H1 (cell line): ENCODE results near the gene ARHGEF28. TPM values are rescaled to one million over a fixed set of nuclear protein-coding genes. Genes with fewer than 3 reads are reported as not detected.

Experiments
- CTCF ChIA-PET: fragments of 300-600 bp; sonication (Branson Sonifier 250); formaldehyde crosslinking; loops from one replicate; lab custom pipeline; 2021; ENCODE audit not compliant: partially characterized antibody; lab: Charles Lee
- POLR2A ChIA-PET: fragments of 300-600 bp; sonication (Branson Sonifier 250); formaldehyde crosslinking; loops from one replicate; lab custom pipeline; 2021; ENCODE audit warnings: inconsistent platforms; ENCODE audit not compliant: partially characterized antibody; lab: Charles Lee
- DNase-seq, 2 experiments: peaks; one replicate each; pipeline versions ENCODE4 v3.0.0 to v3.0.0-alpha.2; 2010 to 2022; ENCODE audit warnings: low spot score in 2 of 2, low read depth in 1 of 2, mixed read lengths in 1 of 2
- FAIRE-seq: peaks from 2 replicates; lab custom pipeline; 2011; peaks lifted over from hg19 to GRCh38; lab: Jason Lieb, UNC
- H2AFZ ChIP-seq: 2 replicates; pipeline ENCODE4 v1.8.1; 2012; ENCODE audit warnings: low read length, inconsistent platforms
- H2AK5ac ChIP-seq: 2 replicates; pipeline ENCODE4 v1.6.1; 2013; ENCODE audit warnings: low read depth, low read length
- H2BK120ac ChIP-seq: replicated peaks from 2 replicates; pipeline ENCODE3; 2013; ENCODE audit warnings: low read depth, low read length, inconsistent platforms
- H2BK12ac ChIP-seq: 2 replicates; pipeline ENCODE4 v1.6.1; 2013; ENCODE audit warnings: low read depth, low read length
- H2BK15ac ChIP-seq: 2 replicates; pipeline ENCODE4 v1.6.1; 2013; ENCODE audit warnings: low read length
- H2BK20ac ChIP-seq: 2 replicates; pipeline ENCODE4 v1.6.1; 2013; ENCODE audit warnings: low read length
- H2BK5ac ChIP-seq: 2 replicates; pipeline ENCODE4 v1.6.1; 2013; ENCODE audit warnings: low read depth, low read length
- H3K14ac ChIP-seq: 2 replicates; pipeline ENCODE4 v1.6.1; 2013; ENCODE audit warnings: inconsistent platforms; ENCODE audit not compliant: insufficient read length
- H3K18ac ChIP-seq: 2 replicates; pipeline ENCODE4 v1.6.1; 2013; ENCODE audit warnings: low read length; ENCODE audit errors: extremely low read depth
- H3K23ac ChIP-seq: 2 replicates; pipeline ENCODE4 v1.6.1; 2013; ENCODE audit warnings: inconsistent platforms; ENCODE audit not compliant: insufficient read length
- H3K23me2 ChIP-seq: 2 replicates; pipeline ENCODE4 v1.6.1; 2013; ENCODE audit warnings: low read depth, low read length
- H3K27ac ChIP-seq: 2 replicates; pipeline ENCODE4 v1.6.1; 2011; ENCODE audit warnings: low read depth, low read length, inconsistent platforms
- H3K27me3 ChIP-seq, 4 experiments: replicated peaks in 1 of 4; 1 replicate in 1 of 4; 2 replicates in 3 of 4; pipeline versions ENCODE4 v1.6.1 to v1.8.1; 2011 to 2013; ENCODE audit warnings: low read length in 3 of 4, mild to moderate bottlenecking in 3 of 4, inconsistent platforms in 2 of 4, mixed read lengths in 2 of 4, moderate library complexity in 1 of 4; ENCODE audit not compliant: control insufficient read depth in 3 of 4, insufficient read depth in 3 of 4; ENCODE audit errors: extremely low read depth in 1 of 4
- H3K36me3 ChIP-seq, 4 experiments: 2 replicates each; pipeline versions ENCODE4 v1.6.1 to v1.8.1; 2011 to 2013; ENCODE audit warnings: mild to moderate bottlenecking in 4 of 4, low read length in 3 of 4, moderate library complexity in 2 of 4, control low read depth in 1 of 4, inconsistent platforms in 1 of 4; ENCODE audit not compliant: insufficient read depth in 4 of 4, control insufficient read depth in 2 of 4
- H3K4ac ChIP-seq: replicated peaks from 2 replicates; pipeline ENCODE3; 2013; ENCODE audit warnings: low read length, low read depth, mixed read lengths, inconsistent platforms; ENCODE audit not compliant: insufficient read length
- H3K4me1 ChIP-seq, 4 experiments: replicated peaks in 1 of 4; 1 replicate in 1 of 4; 2 replicates in 3 of 4; pipeline versions ENCODE4 v1.6.1 to v1.8.1; 2011 to 2013; ENCODE audit warnings: low read length in 3 of 4, inconsistent platforms in 2 of 4, mixed read lengths in 1 of 4; ENCODE audit not compliant: insufficient read depth in 4 of 4, control insufficient read depth in 3 of 4
- H3K4me2 ChIP-seq, 2 experiments: 2 replicates each; pipeline versions ENCODE4 v1.6.1 to v1.8.1; 2011 to 2013; ENCODE audit warnings: low read depth in 2 of 2, low read length in 2 of 2, control low read depth in 1 of 2, inconsistent platforms in 1 of 2, mild to moderate bottlenecking in 1 of 2; ENCODE audit not compliant: insufficient read depth in 1 of 2
- H3K4me3 ChIP-seq, 4 experiments: fragments of 200-600, 300-600 bp in 1 of 4; sonication (generic), shearing (Covaris generic), sonication (Bioruptor Twin) in 1 of 4; 2 replicates each; pipeline versions ENCODE4 v1.5.1 to v1.8.1; 2011 to 2016; ENCODE audit warnings: low read length in 4 of 4, low read depth in 3 of 4, control low read depth in 2 of 4, inconsistent platforms in 2 of 4, mild to moderate bottlenecking in 2 of 4, mixed read lengths in 1 of 4, moderate library complexity in 1 of 4; ENCODE audit not compliant: insufficient read depth in 2 of 4; ENCODE audit errors: extremely low read depth in 1 of 4
- H3K56ac ChIP-seq: replicated peaks from 2 replicates; pipeline ENCODE3; 2013; ENCODE audit warnings: low read depth, mild to moderate bottlenecking, mixed read lengths, low read length, inconsistent platforms; ENCODE audit not compliant: insufficient read length
- H3K79me1 ChIP-seq: 2 replicates; pipeline ENCODE4 v1.6.1; 2013; ENCODE audit warnings: low read depth, low read length, control low read depth
- H3K79me2 ChIP-seq, 2 experiments: 2 replicates each; pipeline versions ENCODE4 v1.6.1 to v1.8.1; 2012 to 2013; ENCODE audit warnings: low read length in 2 of 2, mild to moderate bottlenecking in 2 of 2, inconsistent platforms in 1 of 2; ENCODE audit not compliant: insufficient read depth in 2 of 2, control insufficient read depth in 1 of 2
- H3K9ac ChIP-seq, 4 experiments: replicated peaks in 1 of 4; 1 replicate in 1 of 4; 2 replicates in 3 of 4; pipeline versions ENCODE4 v1.6.1 to v1.8.1; 2011 to 2013; ENCODE audit warnings: low read depth in 3 of 4, low read length in 3 of 4, control low read depth in 2 of 4, mild to moderate bottlenecking in 2 of 4, moderate library complexity in 2 of 4, inconsistent platforms in 1 of 4; ENCODE audit errors: extremely low read depth in 1 of 4
- H3K9me3 ChIP-seq, 2 experiments: 2 replicates each; pipeline versions ENCODE4 v1.6.1 to v1.8.1; 2012 to 2013; ENCODE audit warnings: mild to moderate bottlenecking in 2 of 2, moderate library complexity in 2 of 2, control low read depth in 1 of 2, inconsistent platforms in 1 of 2, low read depth in 1 of 2, low read length in 1 of 2, mixed read lengths in 1 of 2; ENCODE audit not compliant: insufficient read depth in 2 of 2
- H4K20me1 ChIP-seq, 2 experiments: replicated peaks in 1 of 2; 2 replicates each; pipeline versions ENCODE3 to v1.8.1; 2011 to 2013; ENCODE audit warnings: inconsistent platforms in 2 of 2, low read length in 2 of 2, mild to moderate bottlenecking in 1 of 2; ENCODE audit not compliant: insufficient read depth in 2 of 2, control insufficient read depth in 1 of 2
- H4K5ac ChIP-seq: 2 replicates; pipeline ENCODE4 v1.6.1; 2013; ENCODE audit warnings: low read length, low read depth, mixed read lengths, inconsistent platforms; ENCODE audit not compliant: insufficient read length
- H4K8ac ChIP-seq: 2 replicates; pipeline ENCODE4 v1.8.0; 2013; ENCODE audit warnings: mild to moderate bottlenecking, moderate library complexity, low read length, inconsistent platforms; ENCODE audit not compliant: insufficient read depth; ENCODE audit errors: extremely low read depth
- H4K91ac ChIP-seq: replicated peaks from 2 replicates; pipeline ENCODE3; 2013; ENCODE audit warnings: low read length, mixed read lengths, inconsistent platforms; ENCODE audit not compliant: insufficient read length
- ATF3 ChIP-seq: IDR thresholded peaks from 2 replicates; pipeline ENCODE4 v1.6.1; 2011; ENCODE audit warnings: low read depth, mild to moderate bottlenecking, low read length; ENCODE audit not compliant: insufficient read depth
- CEBPB ChIP-seq: IDR thresholded peaks from 2 replicates; pipeline ENCODE4 v1.6.1; 2012; ENCODE audit warnings: low read depth, low read length
- CTBP2 ChIP-seq: IDR thresholded peaks from 2 replicates; pipeline ENCODE4 v1.7.0; 2011; ENCODE audit warnings: borderline replicate concordance, mild to moderate bottlenecking, moderate library complexity, mixed read lengths, low read length; ENCODE audit not compliant: insufficient read depth, insufficient read length
- EGR1 ChIP-seq: IDR thresholded peaks from 2 replicates; pipeline ENCODE4 v1.6.1; 2011; ENCODE audit warnings: low read depth, low read length, borderline replicate concordance
- FOSL1 ChIP-seq: IDR thresholded peaks from 2 replicates; pipeline ENCODE4 v1.6.1; 2011; ENCODE audit warnings: mild to moderate bottlenecking, low read depth, low read length, moderate library complexity; ENCODE audit not compliant: insufficient read depth
- JUN ChIP-seq: IDR thresholded peaks from 2 replicates; pipeline ENCODE4 v1.6.1; 2011; ENCODE audit warnings: low read depth, mild to moderate bottlenecking, improper control_type of control experiment, low read length
- NANOG ChIP-seq: IDR thresholded peaks from 2 replicates; pipeline ENCODE4 v1.6.1; 2011; ENCODE audit warnings: low read length, low read depth, mild to moderate bottlenecking, inconsistent platforms; ENCODE audit not compliant: insufficient read depth, poor library complexity, severe bottlenecking
- PHF8 ChIP-seq: fragments of 200-600 bp; sonication (generic); conservative IDR thresholded peaks from 2 replicates; pipeline ENCODE4 v1.7.1; 2012; ENCODE audit warnings: low read depth, mild to moderate bottlenecking, inconsistent platforms, low read length, moderate library complexity
- POLR2AphosphoS5 ChIP-seq: IDR thresholded peaks from 2 replicates; pipeline ENCODE4 v1.6.1; 2011; ENCODE audit warnings: low read depth, low read length
- RAD21 ChIP-seq, 2 experiments: IDR thresholded peaks in 1 of 2; conservative IDR thresholded peaks in 1 of 2; 2 replicates each; pipeline ENCODE4 v1.6.1; 2011; ENCODE audit warnings: low read depth in 2 of 2, low read length in 2 of 2, improper control_type of control experiment in 1 of 2, inconsistent platforms in 1 of 2, mild to moderate bottlenecking in 1 of 2, moderate library complexity in 1 of 2
- SAP30 ChIP-seq: fragments of 300-600 bp; sonication (generic); IDR thresholded peaks from 2 replicates; pipeline ENCODE4 v1.7.1; 2012; ENCODE audit warnings: low read length, moderate library complexity, mild to moderate bottlenecking, inconsistent platforms; ENCODE audit not compliant: insufficient read depth, insufficient replicate concordance
- SP4 ChIP-seq: IDR thresholded peaks from 2 replicates; pipeline ENCODE4 v1.6.1; 2012; ENCODE audit warnings: low read length, inconsistent platforms
- WGBS, 2 experiments: shearing (Covaris generic) in 1 of 2; methylation state at CpG; one replicate each; pipeline versions ENCODE4 v1.1.6 to v1.1.7; 2013 to 2015; ENCODE audit warnings: low lambda C conversion rate in 2 of 2, mixed read lengths in 2 of 2, inconsistent platforms in 1 of 2, low coverage in 1 of 2, missing lambda C conversion rate in 1 of 2; ENCODE audit not compliant: insufficient replicate concordance in 2 of 2, insufficient coverage in 1 of 2, insufficient read length in 1 of 2; ENCODE audit errors: extremely low coverage in 1 of 2, missing lambda C conversion rate in 1 of 2; 5-methylcytosine and 5-hydroxymethylcytosine counted together
- polyA plus RNA-seq, 7 experiments: library from polyadenylated mRNA; depleted of rRNA in 3 of 7; stranded (reverse) in 5 of 7; unstranded in 2 of 7; fragments of >200 nt in 5 of 7; fragments of 200-250 nt in 2 of 7; gene quantifications; 1 replicate in 5 of 7; 2 replicates in 1 of 7; 4 replicates in 1 of 7; pipeline versions ENCODE4 v1.2.1 to v1.2.3, GENCODE V29; 2011 to 2013; ENCODE audit warnings: missing spikeins in 2 of 7, mixed read lengths in 2 of 7
- total RNA-seq: library from RNA; stranded (reverse); fragmentation: NEBNext Ultra II Directional; extraction: Animal tissue kit (Norgen Biotek cat#: 25700); gene quantifications from 2 replicates; pipeline ENCODE4 v1.2.1, GENCODE V29; 2021

The ARHGEF28 gene
- total and polyA plus RNA-seq, 2 of the 8 experiments (the other 6 are each of a cell fraction or from before 2014, with no cell fraction given), result 0.33 to 1.0 TPM

GRCh38 chr5:73947906-73948640 lies 322.1 kb downstream of the ARHGEF28 start:
- H2BK12ac ChIP-seq, result no peak overlapping the region
- H4K20me1 ChIP-seq, result no peaks in the 10 kb centered on the region
- CTCF ChIA-PET, result no interaction called here
- no peak overlapping the region for H3K23ac ChIP-seq
- H3K9ac ChIP-seq, result no peak overlapping the region
- FAIRE-seq (no peak), DNase-seq (no peak)
- H3K56ac ChIP-seq, result no peak overlapping the region
- no peak overlapping the region for H3K4ac ChIP-seq
- H3K14ac ChIP-seq, result no peak overlapping the region
- no peak overlapping the region for H3K4me3 ChIP-seq
- no peak overlapping the region for H4K5ac ChIP-seq
- H3K79me1 ChIP-seq, result no peaks in the 10 kb centered on the region
- H2AFZ ChIP-seq, result no peak overlapping the region
- no peak overlapping the region for H4K8ac ChIP-seq
- H3K23me2 ChIP-seq, result no peaks in the 10 kb centered on the region
- POLR2A ChIA-PET, result no interaction called here
- H3K36me3 ChIP-seq, result no peaks in the 10 kb centered on the region
- H2AK5ac ChIP-seq, result no peak overlapping the region
- H2BK20ac ChIP-seq, result no peak overlapping the region
- H3K9me3 ChIP-seq, result peaks cover 0 to 3% of the 10 kb centered on the region in 2 experiments; a peak in 1 of 4 replicates
- no peak overlapping the region for H2BK15ac ChIP-seq
- H2BK5ac ChIP-seq, result no peak overlapping the region
- no peak overlapping the region for H2BK120ac ChIP-seq
- H3K27me3 ChIP-seq, result no peaks in the 10 kb centered on the region
- no peak overlapping the region for H4K91ac ChIP-seq
- no peaks in the 10 kb centered on the region for H3K4me1 ChIP-seq
- 89% methylated on average over 9 of the region's 9 CpGs; no CpG with 5 or more reads in 1 of the 2 experiments for WGBS, 2 experiments
- no peak overlapping the region for H3K18ac ChIP-seq
- no peak overlapping the region for H3K4me2 ChIP-seq
- no peak overlapping the region for H3K27ac ChIP-seq
- no peaks in the 10 kb centered on the region for H3K79me2 ChIP-seq
- TF ChIP-seq POLR2AphosphoS5, result no peak
- no peak for TF ChIP-seq RAD21 (IDR thresholded peaks at IDR 0.05 in 1 of 2, conservative IDR thresholded peaks at IDR 0.05 in 1 of 2; ENCODE audit: low read depth in 2 of 2, low read length in 2 of 2)
- no peak for TF ChIP-seq JUN
- no peak for TF ChIP-seq NANOG
- no peak for TF ChIP-seq SP4
- TF ChIP-seq EGR1, result no peak
- no peak for TF ChIP-seq CTBP2
- TF ChIP-seq CEBPB, result no peak
- no peak for TF ChIP-seq SAP30
- no peak for TF ChIP-seq PHF8
- TF ChIP-seq FOSL1, result no peak
- no peak for TF ChIP-seq ATF3
